Activated CD4-positive, alpha-beta T cell treated with anti-CD3 and anti-CD28 coated beads, Interleukin-2, amount 10 ng/mL, durations not matched to agents 7 days and 5 days (primary cell): ENCODE results near the gene CDH2. TPM values are rescaled to one million over a fixed set of nuclear protein-coding genes. Genes with fewer than 3 reads are reported as not detected.

Experiments
- CTCF ChIA-PET: fragments of 350-600 bp; sonication (Branson Sonifier 250); formaldehyde crosslinking; loops from one replicate; lab custom pipeline; 2021; ENCODE audit warnings: antibody characterized with exemption; lab: Charles Lee
- POLR2A ChIA-PET: fragments of 350-600 bp; sonication (Branson Sonifier 250); formaldehyde crosslinking; loops from one replicate; lab custom pipeline; 2021; ENCODE audit warnings: antibody characterized with exemption; lab: Charles Lee
- DNase-seq: peaks from one replicate; pipeline ENCODE4 v3.0.0-alpha.2; 2020
- H3K27ac Mint-ChIP-seq: one replicate; pipeline ENCODE4 v1.8.0; 2021; ENCODE audit warnings: mild to moderate bottlenecking, moderate library complexity, mixed read lengths
- H3K27me3 Mint-ChIP-seq: one replicate; pipeline ENCODE4 v1.8.0; 2021; ENCODE audit warnings: mixed read lengths
- H3K36me3 Mint-ChIP-seq: one replicate; pipeline ENCODE4 v1.8.0; 2021; ENCODE audit warnings: low read depth, mixed read lengths
- H3K4me1 Mint-ChIP-seq: one replicate; pipeline ENCODE4 v1.8.0; 2021; ENCODE audit warnings: mixed read lengths
- H3K4me3 Mint-ChIP-seq: one replicate; pipeline ENCODE4 v1.8.0; 2021; ENCODE audit warnings: mild to moderate bottlenecking, moderate library complexity, mixed read lengths
- H3K9me3 Mint-ChIP-seq: one replicate; pipeline ENCODE4 v1.8.0; 2021; ENCODE audit warnings: mixed read lengths
- total RNA-seq, 2 experiments: library from RNA; stranded (reverse); gene quantifications; one replicate each; pipeline ENCODE4 v1.2.3, GENCODE V29; 2021

CDH2 gene
- total RNA-seq, 2 experiments from 2014 or later, result not detected

DNA sequence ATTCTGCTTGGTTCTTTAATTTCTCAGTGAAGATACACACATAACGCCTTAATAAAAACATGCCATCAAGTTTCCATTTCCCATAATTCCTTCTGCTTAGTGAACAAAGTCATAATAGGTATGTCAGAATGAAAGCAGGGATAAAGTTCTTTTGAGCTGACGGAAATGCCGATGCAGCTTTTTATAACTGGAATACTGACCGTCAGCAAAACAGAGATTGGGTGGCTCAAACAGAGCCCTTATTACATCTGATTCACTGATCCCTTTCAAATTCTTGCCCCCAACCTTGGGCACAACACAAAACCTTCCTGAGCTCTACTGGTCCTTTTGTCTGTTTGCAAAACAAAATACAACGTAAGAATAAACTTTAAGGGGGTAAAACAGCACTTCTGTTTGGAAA is 140.4 kb downstream of the CDH2 start:
- ChIA-PET CTCF (no interaction called here), POLR2A (no interaction called here)
- Mint-ChIP-seq H3K27me3 (no peaks in the 10 kb centered on the region), H3K9me3 (no peaks in the 10 kb centered on the region), H3K4me1 (no peaks in the 10 kb centered on the region), H3K27ac (no peak overlapping the region), H3K4me3 (no peak overlapping the region), H3K36me3 (no peaks in the 10 kb centered on the region)
- DNase-seq, result no peak

DNA sequence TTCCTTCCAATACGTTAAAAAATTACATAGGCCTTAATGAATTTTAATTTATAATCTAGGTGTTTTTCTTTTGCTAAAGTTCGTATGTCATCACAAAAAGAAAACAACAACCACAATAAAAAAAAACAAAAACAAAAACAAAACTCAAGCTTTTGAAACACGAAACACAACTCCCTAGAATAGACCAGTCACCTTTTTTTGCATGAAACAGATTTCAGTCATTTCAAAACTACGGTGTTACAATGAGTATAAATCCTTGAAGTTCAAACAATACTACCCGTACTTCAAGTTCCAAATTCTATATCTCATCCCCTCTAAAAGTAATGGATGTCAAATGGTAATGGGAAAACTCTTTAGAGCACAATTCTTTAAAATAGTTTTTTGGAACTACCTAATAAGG is 142.4 kb downstream of the CDH2 start:
- no peak for DNase-seq
- no peaks in the 10 kb centered on the region for H3K36me3 Mint-ChIP-seq
- no peak overlapping the region for H3K4me3 Mint-ChIP-seq
- POLR2A ChIA-PET, result no interaction called here
- no peaks in the 10 kb centered on the region for H3K27me3 Mint-ChIP-seq
- H3K27ac Mint-ChIP-seq, result no peak overlapping the region
- CTCF ChIA-PET, result no interaction called here
- H3K9me3 Mint-ChIP-seq, result no peaks in the 10 kb centered on the region
- no peaks in the 10 kb centered on the region for H3K4me1 Mint-ChIP-seq

DNA sequence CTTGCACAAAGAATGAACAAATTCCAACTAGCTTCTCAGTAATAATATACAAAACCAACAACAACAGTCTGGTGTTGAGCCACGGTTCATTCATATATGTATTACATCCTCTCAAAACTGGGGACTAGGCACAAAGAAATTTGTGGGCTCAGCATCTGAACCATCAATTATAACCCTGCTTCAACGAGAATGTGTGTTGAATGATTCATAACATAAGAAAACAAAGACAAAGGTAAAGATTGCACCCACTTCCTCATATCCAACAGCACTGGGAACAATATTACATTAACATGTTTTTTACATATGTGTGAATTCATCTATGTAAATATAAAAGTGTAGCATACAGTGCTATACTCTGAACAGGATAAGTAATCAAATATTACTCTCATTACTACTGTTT is 144.8 kb downstream of the CDH2 start:
- POLR2A ChIA-PET, result no interaction called here
- CTCF ChIA-PET, result no interaction called here
- no peak overlapping the region for H3K27ac Mint-ChIP-seq
- DNase-seq, result no peak
- H3K27me3 Mint-ChIP-seq, result no peaks in the 10 kb centered on the region
- no peaks in the 10 kb centered on the region for H3K36me3 Mint-ChIP-seq
- H3K4me1 Mint-ChIP-seq, result no peaks in the 10 kb centered on the region
- H3K4me3 Mint-ChIP-seq, result no peak overlapping the region
- no peaks in the 10 kb centered on the region for H3K9me3 Mint-ChIP-seq

DNA sequence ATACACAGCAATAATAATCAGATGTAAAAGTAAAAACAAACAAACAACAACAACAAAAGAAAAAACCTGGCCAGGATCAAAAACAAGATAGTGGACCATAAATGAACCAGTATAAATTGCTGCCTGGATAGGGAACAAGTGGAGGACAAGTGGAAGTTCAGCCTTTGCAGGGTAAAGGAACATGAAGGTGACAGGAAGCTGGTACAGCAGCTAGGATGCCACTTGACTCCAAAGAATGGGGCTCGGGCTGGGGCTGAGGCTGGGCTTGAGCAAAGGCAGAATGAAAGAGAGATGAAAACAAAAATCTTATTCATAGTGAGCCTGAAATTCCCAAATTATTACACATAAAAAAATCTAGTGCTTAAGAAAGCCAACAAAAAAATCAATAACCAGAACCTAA is 146.5 kb downstream of the CDH2 start:
- no peak overlapping the region for H3K4me3 Mint-ChIP-seq
- ChIA-PET CTCF (no interaction called here), POLR2A (no interaction called here)
- no peak for DNase-seq
- H3K27ac Mint-ChIP-seq, result no peak overlapping the region
- H3K36me3 Mint-ChIP-seq, result no peaks in the 10 kb centered on the region
- no peaks in the 10 kb centered on the region for H3K4me1 Mint-ChIP-seq
- no peaks in the 10 kb centered on the region for H3K9me3 Mint-ChIP-seq
- no peaks in the 10 kb centered on the region for H3K27me3 Mint-ChIP-seq

DNA sequence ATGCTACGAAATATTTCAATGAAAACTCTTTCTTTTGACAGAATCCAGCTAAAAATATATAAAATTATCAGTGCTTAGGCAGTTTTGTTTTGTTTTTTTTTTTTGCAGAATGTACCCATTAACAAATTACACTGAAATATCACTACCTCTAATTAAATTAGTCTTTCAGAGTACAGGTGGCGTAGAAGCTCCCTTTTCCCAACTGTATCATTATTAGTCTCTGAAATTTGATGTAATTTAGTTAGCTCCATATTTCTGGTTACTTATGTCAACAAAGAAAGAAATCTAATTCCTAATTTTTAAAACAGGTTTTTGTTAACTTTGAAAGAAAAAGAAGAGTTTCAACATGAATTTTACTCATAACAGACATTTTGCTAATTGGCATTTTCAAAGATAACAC is 149.2 kb downstream of the CDH2 start:
- H3K27ac Mint-ChIP-seq, result no peak overlapping the region
- CTCF ChIA-PET, result no interaction called here
- no peaks in the 10 kb centered on the region for H3K4me1 Mint-ChIP-seq

DNA sequence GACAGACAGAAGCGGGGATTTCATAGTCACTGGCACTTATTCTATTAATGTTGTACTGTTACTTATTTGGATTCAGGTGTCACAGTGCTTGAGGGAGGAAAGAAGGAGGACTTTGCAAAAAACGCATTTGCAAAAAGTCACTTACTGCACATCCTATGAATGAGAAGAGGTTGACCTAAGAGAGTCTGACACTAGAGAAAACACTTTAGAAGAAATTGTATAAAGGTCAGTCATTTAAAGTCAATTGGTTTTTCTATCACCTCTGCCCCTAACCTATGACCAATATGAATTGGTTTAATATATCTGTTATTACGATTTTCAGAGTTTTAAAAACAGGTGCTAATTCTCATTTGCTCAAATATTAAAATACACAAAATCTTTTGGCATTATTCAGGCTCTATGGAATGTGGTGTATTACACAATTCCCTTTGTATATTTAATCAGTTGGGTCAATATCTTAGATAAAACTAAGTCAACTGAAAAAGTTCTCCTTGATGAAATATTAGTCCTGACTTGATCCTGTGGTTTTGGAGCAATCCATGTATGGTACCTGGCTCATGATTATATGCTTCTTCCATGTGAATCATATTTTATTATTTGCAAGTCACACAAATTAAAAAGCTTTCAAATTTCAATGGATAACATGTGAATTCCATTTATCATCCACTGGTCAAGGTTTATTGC is 157.4 kb downstream of the CDH2 start:
- POLR2A ChIA-PET, result no interaction called here
- Mint-ChIP-seq H3K36me3 (no peaks in the 10 kb centered on the region), H3K4me3 (no peak overlapping the region), H3K4me1 (no peaks in the 10 kb centered on the region), H3K9me3 (peaks cover 4% of the 10 kb centered on the region), H3K27me3 (no peaks in the 10 kb centered on the region), H3K27ac (no peak overlapping the region)
- no peak for DNase-seq
- CTCF ChIA-PET, result no interaction called here

More for the DNA sequence above, 149.2 kb downstream of the CDH2 start:
- DNase-seq, result no peak
- Mint-ChIP-seq H3K27me3 (no peaks in the 10 kb centered on the region), H3K4me3 (no peak overlapping the region), H3K9me3 (peaks cover 2% of the 10 kb centered on the region), H3K36me3 (no peaks in the 10 kb centered on the region)
- POLR2A ChIA-PET, result no interaction called here

DNA sequence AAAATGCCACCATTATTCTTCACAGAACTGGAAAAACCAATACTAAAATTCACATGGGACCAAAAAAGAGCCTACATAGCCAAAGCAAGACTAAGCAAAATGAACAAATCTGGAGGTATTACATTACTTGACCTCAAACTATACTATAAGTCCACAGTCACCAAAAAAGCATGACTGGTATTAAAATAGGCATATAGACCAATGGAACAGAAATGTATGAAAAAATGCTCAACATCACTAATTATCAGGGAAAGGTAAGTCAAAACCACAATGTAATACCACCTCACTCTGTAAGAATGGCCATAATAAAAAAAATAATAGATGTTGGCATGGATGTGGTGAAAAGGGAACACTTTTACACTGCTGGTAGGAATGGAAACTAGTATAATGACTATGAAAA is 158.6 kb downstream of the CDH2 start:
- no peak for DNase-seq
- peaks cover 4% of the 10 kb centered on the region for H3K9me3 Mint-ChIP-seq
- POLR2A ChIA-PET, result no interaction called here

DNA sequence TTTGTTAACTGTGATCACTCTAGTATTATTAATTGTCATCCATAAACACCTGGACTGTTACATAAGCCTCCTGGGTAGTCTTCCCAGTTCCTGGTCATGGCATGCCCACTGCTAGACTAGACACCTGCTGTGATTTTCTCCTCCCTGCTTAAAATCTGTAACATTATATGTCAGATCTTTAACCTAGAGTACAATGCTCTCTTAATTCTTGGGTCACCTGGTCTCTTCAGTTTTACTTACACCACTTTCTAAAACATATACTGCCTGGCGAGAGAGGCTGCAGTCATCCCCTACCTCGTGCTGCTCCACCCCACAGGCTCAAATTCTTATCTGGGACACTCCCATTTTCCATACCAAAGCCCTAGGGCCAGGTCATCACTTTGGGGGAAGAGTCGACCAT is 161.3 kb downstream of the CDH2 start:
- Mint-ChIP-seq H3K27me3 (no peaks in the 10 kb centered on the region), H3K36me3 (no peaks in the 10 kb centered on the region), H3K9me3 (peaks cover 4% of the 10 kb centered on the region), H3K27ac (no peak overlapping the region), H3K4me3 (no peak overlapping the region), H3K4me1 (no peaks in the 10 kb centered on the region)
- DNase-seq, result no peak
- ChIA-PET POLR2A (no interaction called here), CTCF (no interaction called here)

More for the DNA sequence above, 158.6 kb downstream of the CDH2 start:
- Mint-ChIP-seq H3K4me3 (no peak overlapping the region), H3K4me1 (no peaks in the 10 kb centered on the region), H3K36me3 (no peaks in the 10 kb centered on the region), H3K27me3 (no peaks in the 10 kb centered on the region), H3K27ac (no peak overlapping the region)
- CTCF ChIA-PET, result no interaction called here

DNA sequence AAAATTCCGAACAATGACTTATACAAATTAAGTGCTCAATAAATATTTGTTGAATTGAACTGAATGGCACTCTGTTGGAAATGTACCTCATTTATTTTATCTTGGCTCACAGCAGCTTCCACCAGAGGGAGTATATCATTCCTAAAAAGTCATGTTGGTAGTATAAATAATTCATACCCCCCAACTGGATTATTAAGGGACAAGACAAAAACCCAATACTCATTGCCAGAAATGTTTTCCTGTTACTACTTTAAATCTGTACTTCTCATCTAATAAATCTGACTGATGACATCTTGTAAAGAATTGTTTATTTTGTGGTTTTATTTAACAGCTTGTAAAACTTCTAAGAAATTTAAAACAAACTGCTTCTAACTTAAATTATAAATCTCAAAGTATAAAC is 163.9 kb downstream of the CDH2 start:
- H3K9me3 Mint-ChIP-seq, result peaks cover under 1% of the 10 kb centered on the region
- H3K4me3 Mint-ChIP-seq, result no peak overlapping the region
- ChIA-PET CTCF (no interaction called here), POLR2A (no interaction called here)
- no peak for DNase-seq
- H3K27ac Mint-ChIP-seq, result no peak overlapping the region
- H3K27me3 Mint-ChIP-seq, result no peaks in the 10 kb centered on the region
- H3K36me3 Mint-ChIP-seq, result no peaks in the 10 kb centered on the region
- no peaks in the 10 kb centered on the region for H3K4me1 Mint-ChIP-seq

DNA sequence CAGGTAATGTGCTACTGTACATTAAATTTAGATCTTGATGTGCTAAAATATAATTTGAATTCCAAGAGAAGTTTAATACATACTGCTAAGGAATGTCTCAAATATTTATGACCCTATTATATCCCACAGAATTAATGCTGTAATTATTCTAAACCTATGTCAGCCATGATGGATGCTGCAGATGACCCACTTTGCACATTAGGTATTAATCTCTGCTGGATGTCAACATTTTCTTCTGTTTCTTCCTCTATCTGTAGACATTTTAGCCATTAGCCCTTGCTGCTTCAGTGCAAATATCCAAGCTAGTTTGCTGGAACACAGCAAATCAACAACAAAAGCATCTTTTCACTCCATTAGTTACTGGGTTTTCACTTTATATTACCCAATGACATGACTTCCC is 164.6 kb downstream of the CDH2 start:
- H3K4me1 Mint-ChIP-seq, result no peaks in the 10 kb centered on the region
- ChIA-PET POLR2A (no interaction called here), CTCF (no interaction called here)
- H3K9me3 Mint-ChIP-seq, result no peaks in the 10 kb centered on the region
- DNase-seq, result no peak
- no peaks in the 10 kb centered on the region for H3K27me3 Mint-ChIP-seq
- no peak overlapping the region for H3K27ac Mint-ChIP-seq
- H3K36me3 Mint-ChIP-seq, result no peaks in the 10 kb centered on the region
- no peak overlapping the region for H3K4me3 Mint-ChIP-seq

DNA sequence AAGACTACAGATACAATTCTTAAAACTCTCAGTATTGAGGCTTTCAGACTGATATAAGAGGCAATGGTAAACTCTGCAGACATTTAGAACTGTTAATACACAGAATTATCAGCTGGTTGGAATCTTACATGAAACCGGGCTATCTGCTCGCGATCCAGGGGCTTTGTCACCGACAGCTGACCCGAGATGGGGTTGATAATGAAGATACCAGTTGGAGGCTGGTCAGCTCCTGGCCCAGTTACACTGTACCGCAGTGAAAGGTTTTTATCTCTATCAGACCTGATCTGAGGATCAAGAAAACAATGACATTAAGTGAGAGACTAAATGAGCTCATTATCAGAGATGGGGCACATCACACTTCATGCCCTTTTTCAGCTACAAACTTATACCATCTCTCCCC is 167.3 kb downstream of the CDH2 start:
- Mint-ChIP-seq H3K27ac (no peak overlapping the region), H3K4me3 (no peak overlapping the region), H3K9me3 (no peaks in the 10 kb centered on the region), H3K27me3 (no peaks in the 10 kb centered on the region), H3K36me3 (no peaks in the 10 kb centered on the region), H3K4me1 (no peaks in the 10 kb centered on the region)
- ChIA-PET CTCF (no interaction called here), POLR2A (no interaction called here)
- DNase-seq, result no peak

DNA sequence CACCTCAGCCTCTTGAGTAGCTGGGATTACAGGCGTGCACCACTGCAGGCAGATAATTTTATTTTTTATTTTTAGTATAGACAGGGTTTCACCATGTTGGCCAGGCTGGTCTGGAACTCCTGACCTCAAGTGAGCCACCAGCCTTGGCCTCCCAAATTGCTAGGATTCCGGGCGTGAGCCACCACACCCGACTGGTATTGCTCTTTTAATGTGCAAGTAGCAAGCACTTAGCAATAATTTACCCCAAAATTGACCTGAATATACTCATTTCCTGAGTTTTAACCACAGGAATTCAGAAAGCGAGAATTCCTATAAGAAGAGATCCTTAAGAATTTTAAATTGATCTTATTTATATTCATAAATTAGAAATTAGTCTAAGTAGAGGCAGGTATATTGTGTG is 169.1 kb downstream of the CDH2 start:
- Mint-ChIP-seq H3K4me1 (no peaks in the 10 kb centered on the region), H3K9me3 (no peaks in the 10 kb centered on the region), H3K36me3 (no peaks in the 10 kb centered on the region), H3K4me3 (no peak overlapping the region), H3K27ac (no peak overlapping the region), H3K27me3 (no peaks in the 10 kb centered on the region)
- CTCF ChIA-PET, result no interaction called here
- no peak for DNase-seq
- POLR2A ChIA-PET, result no interaction called here

DNA sequence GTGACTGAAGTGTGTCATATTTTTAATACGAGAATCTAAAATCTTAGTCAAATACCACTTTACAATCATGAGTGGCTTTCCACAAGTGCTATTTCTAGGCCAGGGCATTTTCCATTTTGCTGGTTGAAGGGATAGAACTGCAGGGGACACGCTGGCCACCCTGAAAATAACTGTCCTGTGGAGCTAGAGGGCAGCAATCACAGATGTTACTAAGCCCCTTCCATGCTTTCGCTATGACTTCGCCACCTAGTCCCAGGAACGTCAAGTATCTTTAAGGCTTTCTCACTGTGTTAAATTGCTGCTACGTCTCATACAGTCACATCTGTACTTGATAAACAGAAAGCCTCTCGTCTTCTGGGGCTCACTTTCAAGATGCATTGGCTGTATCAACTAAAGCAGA is 171.8 kb downstream of the CDH2 start:
- Mint-ChIP-seq H3K9me3 (peaks cover 3% of the 10 kb centered on the region), H3K4me1 (no peaks in the 10 kb centered on the region), H3K27ac (no peak overlapping the region), H3K36me3 (no peaks in the 10 kb centered on the region), H3K27me3 (no peaks in the 10 kb centered on the region), H3K4me3 (no peak overlapping the region)
- CTCF ChIA-PET, result no interaction called here
- DNase-seq, result no peak
- POLR2A ChIA-PET, result no interaction called here

DNA sequence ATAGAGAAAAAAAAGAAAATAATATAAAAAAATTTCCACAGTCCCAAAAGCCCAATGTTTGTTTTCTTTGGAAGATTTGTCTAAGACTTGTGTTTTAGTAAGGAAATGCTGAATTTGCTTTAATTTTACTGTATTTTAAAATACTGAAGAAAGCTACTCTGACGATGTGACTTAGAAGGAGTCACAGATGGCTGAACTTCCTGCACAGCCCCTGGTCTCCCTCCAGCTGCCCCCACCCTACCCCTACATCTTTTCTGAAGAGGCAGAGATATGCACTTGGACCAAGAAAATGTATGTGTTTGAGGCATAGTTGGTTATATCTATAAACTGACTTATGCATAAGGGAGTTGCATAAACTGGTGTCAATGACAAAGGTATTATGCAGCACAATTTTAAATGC is 172.3 kb downstream of the CDH2 start:
- CTCF ChIA-PET, result no interaction called here
- no peak for DNase-seq
- POLR2A ChIA-PET, result no interaction called here
- H3K4me1 Mint-ChIP-seq, result no peaks in the 10 kb centered on the region
- H3K9me3 Mint-ChIP-seq, result peaks cover 3% of the 10 kb centered on the region
- H3K27me3 Mint-ChIP-seq, result no peaks in the 10 kb centered on the region
- no peak overlapping the region for H3K27ac Mint-ChIP-seq
- no peak overlapping the region for H3K4me3 Mint-ChIP-seq
- H3K36me3 Mint-ChIP-seq, result no peaks in the 10 kb centered on the region
